Activated naive CD4-positive, alpha-beta T cell treated with anti-CD3 and anti-CD28 coated beads, Interleukin-2, amount 10 ng/mL, durations not matched to agents 7 days and 5 days (primary cell): ENCODE measurements around the gene NPIPA8.
"Not testable (repeated sequence)": the region's sequence is repeated elsewhere in the genome, so short reads cannot be mapped to it uniquely, and the experiment has no call there.

Source experiments
- CTCF ChIA-PET: fragments of 350-600 bp; sonication (Branson Sonifier 250); formaldehyde crosslinking; loops from one replicate; lab custom pipeline; 2021; ENCODE audit warnings: antibody characterized with exemption; lab: Charles Lee
- DNase-seq: peaks from one replicate; pipeline ENCODE4 v3.0.0-alpha.2; 2020
- H3K27ac Mint-ChIP-seq: one replicate; pipeline ENCODE4 v1.8.0; 2021; ENCODE audit warnings: mild to moderate bottlenecking, moderate library complexity, mixed read lengths
- H3K27me3 Mint-ChIP-seq: one replicate; pipeline ENCODE4 v1.8.0; 2021; ENCODE audit warnings: mild to moderate bottlenecking, mixed read lengths
- H3K36me3 Mint-ChIP-seq: one replicate; pipeline ENCODE4 v1.8.0; 2021; ENCODE audit warnings: mixed read lengths
- H3K4me1 Mint-ChIP-seq: one replicate; pipeline ENCODE4 v1.8.0; 2021; ENCODE audit warnings: mixed read lengths
- H3K4me3 Mint-ChIP-seq: one replicate; pipeline ENCODE4 v1.8.0; 2021; ENCODE audit warnings: mild to moderate bottlenecking, moderate library complexity, mixed read lengths
- H3K9me3 Mint-ChIP-seq: one replicate; pipeline ENCODE4 v1.8.0; 2021; ENCODE audit warnings: mixed read lengths

The NPIPA8 gene

GRCh38 chr16:18336636-18337035 lies at the start of gene NPIPA8:
TSS of gene NPIPA8 (minus strand) at chr16:18336736. CDS start at chr16:18332662, 4,074 bp downstream.
- DNase-seq, H3K4me1 Mint-ChIP-seq, H3K9me3 Mint-ChIP-seq, H3K4me3 Mint-ChIP-seq, CTCF ChIA-PET, H3K36me3 Mint-ChIP-seq, H3K27me3 Mint-ChIP-seq, H3K27ac Mint-ChIP-seq: not testable (repeated sequence)

DNA sequence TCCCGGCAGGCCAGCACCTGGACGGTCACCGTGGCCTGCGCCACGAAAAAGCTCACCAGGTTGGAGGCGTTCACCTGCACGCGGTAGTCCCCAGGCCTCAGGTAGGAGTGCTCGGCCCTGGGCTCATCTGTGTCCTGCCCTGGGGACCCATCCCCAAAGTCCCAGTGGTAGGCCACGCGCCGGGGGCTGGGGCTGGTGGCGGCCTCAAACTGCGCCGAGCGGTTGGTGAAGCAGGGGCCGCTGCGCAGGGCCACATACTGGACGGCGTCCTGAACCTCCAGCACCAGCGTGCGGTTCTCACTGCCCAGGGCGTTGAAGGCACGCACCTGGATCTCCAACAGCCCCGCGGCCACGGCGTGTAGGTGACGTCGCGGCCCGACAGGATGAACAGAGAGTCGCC lies 48.7 kb upstream of the NPIPA8 start:
- H3K4me3 Mint-ChIP-seq, H3K9me3 Mint-ChIP-seq, DNase-seq, H3K27ac Mint-ChIP-seq, CTCF ChIA-PET, H3K4me1 Mint-ChIP-seq, H3K36me3 Mint-ChIP-seq, H3K27me3 Mint-ChIP-seq: not testable (repeated sequence)

DNA sequence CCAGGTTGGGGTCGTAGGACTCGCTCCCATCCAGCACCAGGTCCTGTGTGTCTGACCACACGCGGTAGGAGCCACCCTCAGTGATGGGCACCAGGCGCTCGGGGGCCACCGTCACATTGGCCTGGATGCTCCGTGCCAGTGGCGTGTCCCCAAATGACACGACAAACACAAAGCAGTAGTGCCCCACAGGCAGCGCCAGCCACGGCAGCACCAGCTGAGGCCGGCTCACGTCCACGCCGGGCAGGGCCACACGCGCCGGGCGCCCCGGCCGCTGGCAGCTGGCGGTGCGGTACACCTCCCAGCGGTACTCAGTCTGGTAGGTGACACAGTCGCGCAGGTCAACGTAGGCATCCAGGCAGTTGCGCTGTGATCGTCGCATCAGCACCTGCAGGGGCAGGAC lies 48.3 kb upstream of the NPIPA8 start:
- H3K4me3 Mint-ChIP-seq, H3K36me3 Mint-ChIP-seq, H3K4me1 Mint-ChIP-seq, CTCF ChIA-PET, H3K9me3 Mint-ChIP-seq, H3K27ac Mint-ChIP-seq, H3K27me3 Mint-ChIP-seq, DNase-seq: not testable (repeated sequence)

DNA sequence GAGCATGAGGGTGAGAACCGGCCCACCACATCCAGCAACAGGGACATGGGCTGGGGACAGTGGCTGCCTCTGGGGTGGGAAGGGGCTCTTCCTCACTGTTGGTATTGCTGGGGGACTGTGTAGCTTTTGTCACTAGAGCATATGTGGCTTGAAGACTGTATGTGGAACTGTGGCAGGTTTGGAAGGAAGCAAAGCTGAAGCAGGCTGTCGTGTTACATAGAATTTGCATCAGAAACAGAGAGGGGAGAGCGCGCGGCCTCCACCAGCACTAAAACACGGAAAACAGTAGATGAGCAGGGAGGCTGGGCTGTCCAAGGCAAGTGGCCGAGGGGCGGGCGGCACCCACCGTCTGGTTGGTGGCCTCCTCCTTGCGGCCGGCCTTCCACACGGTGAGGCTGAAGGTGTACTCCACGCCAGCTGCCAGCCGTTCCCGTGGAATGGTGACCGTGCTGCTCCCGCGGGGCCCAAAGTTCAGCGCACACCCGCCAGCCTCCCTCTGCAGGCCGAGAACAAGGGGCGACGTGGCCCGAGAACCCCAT lies 47.6 kb upstream of the NPIPA8 start:
- CTCF ChIA-PET, H3K27ac Mint-ChIP-seq: not testable (repeated sequence)

GRCh38 chr16:18382696-18383095 lies 46.2 kb upstream of the NPIPA8 start:
- CTCF ChIA-PET, H3K9me3 Mint-ChIP-seq, H3K4me3 Mint-ChIP-seq, DNase-seq, H3K27me3 Mint-ChIP-seq, H3K4me1 Mint-ChIP-seq, H3K27ac Mint-ChIP-seq, H3K36me3 Mint-ChIP-seq: not testable (repeated sequence)

More for the DNA sequence above, 47.6 kb upstream of the NPIPA8 start:
- H3K36me3 Mint-ChIP-seq, DNase-seq, H3K4me1 Mint-ChIP-seq, H3K9me3 Mint-ChIP-seq, H3K27me3 Mint-ChIP-seq, H3K4me3 Mint-ChIP-seq: not testable (repeated sequence)

GRCh38 chr16:18347742-18348141 lies 11.2 kb upstream of the NPIPA8 start:
- CTCF ChIA-PET, H3K9me3 Mint-ChIP-seq, H3K4me3 Mint-ChIP-seq, DNase-seq, H3K27me3 Mint-ChIP-seq, H3K27ac Mint-ChIP-seq, H3K36me3 Mint-ChIP-seq, H3K4me1 Mint-ChIP-seq: not testable (repeated sequence)

DNA sequence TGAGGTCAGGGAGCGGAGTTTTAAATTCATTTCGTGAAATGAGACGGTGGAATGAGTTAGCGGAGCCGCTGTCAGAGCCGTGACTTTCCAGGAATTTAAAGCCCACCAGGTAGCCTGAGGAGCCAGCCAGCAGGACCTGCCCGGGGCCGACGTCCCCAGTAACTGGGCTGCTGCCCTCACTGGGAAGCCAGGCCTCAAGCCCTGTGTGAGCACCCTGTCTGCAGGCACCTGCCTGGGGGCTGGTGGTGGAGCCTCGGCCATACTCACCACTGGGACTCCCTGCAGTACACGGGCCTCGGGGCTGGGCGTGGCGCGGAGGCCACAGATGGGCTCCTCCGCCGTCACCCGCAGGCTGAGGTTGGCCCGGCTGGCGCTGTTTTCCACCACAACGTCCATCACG lies 10.5 kb upstream of the NPIPA8 start:
- H3K36me3 Mint-ChIP-seq, H3K4me3 Mint-ChIP-seq, H3K27ac Mint-ChIP-seq, DNase-seq, H3K4me1 Mint-ChIP-seq, CTCF ChIA-PET, H3K9me3 Mint-ChIP-seq, H3K27me3 Mint-ChIP-seq: not testable (repeated sequence)

DNA sequence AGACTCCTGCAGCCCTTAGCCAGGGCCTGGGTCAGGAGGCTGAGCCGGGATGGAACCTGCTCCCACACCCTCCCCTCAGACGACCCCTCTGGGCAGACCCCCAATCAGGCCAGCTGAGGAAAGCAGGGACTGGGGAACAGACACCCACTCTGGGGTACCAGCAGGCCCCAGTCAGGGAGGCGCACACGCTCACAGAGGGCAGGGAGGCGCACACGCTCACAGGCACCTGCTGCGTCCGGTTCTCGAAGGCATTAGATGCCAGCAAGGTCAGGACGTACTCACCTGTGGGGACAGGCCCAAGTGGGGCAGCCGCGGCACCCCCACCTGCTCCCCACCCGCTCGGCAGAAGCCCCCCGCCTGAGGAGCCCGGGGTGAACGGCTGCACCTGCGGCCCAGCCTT lies 8.1 kb upstream of the NPIPA8 start:
- H3K4me1 Mint-ChIP-seq, H3K36me3 Mint-ChIP-seq, H3K27me3 Mint-ChIP-seq, H3K4me3 Mint-ChIP-seq, H3K27ac Mint-ChIP-seq, DNase-seq, H3K9me3 Mint-ChIP-seq, CTCF ChIA-PET: not testable (repeated sequence)

- H3K27ac Mint-ChIP-seq, H3K36me3 Mint-ChIP-seq, H3K4me3 Mint-ChIP-seq, CTCF ChIA-PET, H3K4me1 Mint-ChIP-seq, H3K27me3 Mint-ChIP-seq, H3K9me3 Mint-ChIP-seq, DNase-seq: not testable (repeated sequence)
These were observed 5.5 kb upstream of the NPIPA8 start for GRCh38 chr16:18341986-18342385.

DNA sequence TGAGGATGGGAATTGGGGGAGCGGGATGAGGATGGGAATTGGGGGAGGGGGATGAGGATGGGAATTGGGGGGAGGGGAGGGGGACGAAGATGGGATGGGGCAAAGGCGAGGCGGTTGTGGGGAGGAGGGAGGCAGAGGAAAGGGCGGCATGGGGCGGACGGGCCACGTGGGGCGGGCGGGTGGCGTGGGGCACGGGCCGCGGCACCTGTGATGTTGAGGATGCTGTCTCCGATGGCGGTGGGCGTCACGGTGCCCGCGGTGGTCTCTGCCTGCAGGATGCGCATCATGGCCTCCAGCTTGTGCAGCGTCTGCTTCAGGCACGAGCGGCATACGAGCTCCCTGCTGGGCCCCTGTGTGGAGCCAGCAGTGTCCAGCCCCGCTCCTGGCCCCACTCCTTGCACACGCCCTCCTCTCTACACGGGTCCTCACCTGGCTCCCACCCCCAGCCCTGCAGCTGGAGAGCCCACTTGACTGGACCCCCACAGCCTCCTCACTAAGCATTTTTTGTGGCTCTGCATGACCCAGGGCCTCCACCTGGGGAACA lies 5.0 kb upstream of the NPIPA8 start:
- H3K9me3 Mint-ChIP-seq, H3K36me3 Mint-ChIP-seq, H3K4me3 Mint-ChIP-seq, CTCF ChIA-PET, H3K27me3 Mint-ChIP-seq, H3K4me1 Mint-ChIP-seq, H3K27ac Mint-ChIP-seq, DNase-seq: not testable (repeated sequence)

DNA sequence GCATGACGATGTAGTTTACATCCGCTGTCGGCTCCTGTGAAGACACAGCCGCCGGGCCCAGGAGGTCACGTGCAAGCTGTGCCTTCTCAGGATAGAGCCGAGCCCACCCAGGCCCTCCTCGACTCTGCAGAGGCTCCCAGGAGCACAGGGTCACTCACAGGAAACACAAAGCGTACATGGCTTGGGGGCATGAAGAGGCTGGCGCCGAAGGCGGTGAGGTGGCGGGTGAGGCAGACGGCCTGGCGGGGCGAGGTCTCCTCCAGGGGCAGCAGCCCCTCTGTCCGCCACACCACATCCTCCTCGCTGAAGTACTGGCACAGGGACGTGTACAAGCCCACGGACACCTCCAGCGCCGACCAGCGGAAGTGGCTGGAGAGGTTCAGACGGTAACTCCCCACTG lies 2.7 kb upstream of the NPIPA8 start:
- H3K27me3 Mint-ChIP-seq, H3K4me1 Mint-ChIP-seq, H3K4me3 Mint-ChIP-seq, H3K36me3 Mint-ChIP-seq, H3K27ac Mint-ChIP-seq, H3K9me3 Mint-ChIP-seq, DNase-seq, CTCF ChIA-PET: not testable (repeated sequence)

DNA sequence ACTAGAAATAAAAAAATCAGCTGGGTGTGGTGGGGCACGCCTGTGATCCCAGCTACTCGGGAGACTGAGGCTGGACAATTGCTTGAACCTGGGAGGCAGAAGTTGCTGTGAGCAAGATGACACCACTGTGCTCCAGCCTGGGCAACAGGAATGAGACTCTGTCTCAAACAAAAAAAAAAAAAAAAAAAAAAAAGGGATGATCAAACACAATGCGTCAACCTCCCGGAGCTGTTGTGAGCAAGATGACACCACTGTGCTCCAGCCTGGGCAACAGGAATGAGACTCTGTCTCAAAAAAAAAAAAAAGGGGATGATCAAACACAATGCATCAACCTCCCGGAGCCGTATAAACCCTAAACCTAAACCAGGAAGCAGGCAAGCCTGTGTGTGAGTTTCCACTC lies 24.7 kb downstream of the NPIPA8 start:
- CTCF ChIA-PET, H3K27ac Mint-ChIP-seq, H3K27me3 Mint-ChIP-seq: not testable (repeated sequence)

GRCh38 chr16:18309159-18309558 lies 27.4 kb downstream of the NPIPA8 start:
- CTCF ChIA-PET, H3K4me1 Mint-ChIP-seq, H3K4me3 Mint-ChIP-seq, H3K27me3 Mint-ChIP-seq, H3K9me3 Mint-ChIP-seq, H3K27ac Mint-ChIP-seq, DNase-seq, H3K36me3 Mint-ChIP-seq: not testable (repeated sequence)

More for the DNA sequence above, 24.7 kb downstream of the NPIPA8 start:
- not testable (repeated sequence) for H3K36me3 Mint-ChIP-seq, DNase-seq, H3K4me3 Mint-ChIP-seq, H3K4me1 Mint-ChIP-seq, H3K9me3 Mint-ChIP-seq

GRCh38 chr16:18307241-18307640 lies 29.3 kb downstream of the NPIPA8 start:
- H3K36me3 Mint-ChIP-seq, CTCF ChIA-PET, H3K27me3 Mint-ChIP-seq, H3K27ac Mint-ChIP-seq, H3K4me3 Mint-ChIP-seq, DNase-seq, H3K4me1 Mint-ChIP-seq, H3K9me3 Mint-ChIP-seq: not testable (repeated sequence)

- H3K4me1 Mint-ChIP-seq, H3K27ac Mint-ChIP-seq, H3K4me3 Mint-ChIP-seq, H3K36me3 Mint-ChIP-seq, H3K27me3 Mint-ChIP-seq, H3K9me3 Mint-ChIP-seq, CTCF ChIA-PET, DNase-seq: not testable (repeated sequence)
These were observed 30.5 kb downstream of the NPIPA8 start for GRCh38 chr16:18306066-18306465.
